GM21447 (cell line): Measurements from ENCODE around the gene PCED1A.

Experiments used
- ATAC-seq: cut with Tn5 transposase; IDR thresholded peaks from one replicate; pipeline ENCODE4 v1.9.1; 2021; ENCODE audit not compliant: unreplicated experiment

PCED1A gene

GRCh38 chr20:2866236-2866635 lies 25.8 kb upstream of the PCED1A start:
- no peak for ATAC-seq

DNA sequence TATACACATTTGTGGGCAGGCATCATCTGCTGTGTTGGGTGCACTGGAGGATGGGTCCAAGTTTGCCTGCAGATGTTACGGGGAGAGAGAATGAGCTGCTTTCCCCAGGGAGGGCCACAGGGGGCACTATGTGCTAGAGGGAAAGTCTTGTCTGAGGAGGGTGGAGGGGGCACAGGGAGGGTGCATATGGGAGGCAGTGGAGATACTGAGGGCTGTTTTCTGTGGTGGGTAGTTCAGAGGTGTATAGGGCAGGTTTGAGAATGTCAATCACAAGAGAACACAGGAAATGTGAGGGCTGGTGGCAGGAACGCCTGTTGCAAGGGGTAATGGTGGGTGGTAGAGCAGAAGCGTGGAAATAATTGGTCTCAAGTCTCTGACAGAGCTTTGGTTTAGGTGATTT lies 25.2 kb upstream of the PCED1A start:
- no peak for ATAC-seq

- no peak for ATAC-seq
Measured at GRCh38 chr20:2865101-2865500, 24.6 kb upstream of the PCED1A start.

- no peak for ATAC-seq
Measured at GRCh38 chr20:2864626-2865025, 24.2 kb upstream of the PCED1A start.

DNA sequence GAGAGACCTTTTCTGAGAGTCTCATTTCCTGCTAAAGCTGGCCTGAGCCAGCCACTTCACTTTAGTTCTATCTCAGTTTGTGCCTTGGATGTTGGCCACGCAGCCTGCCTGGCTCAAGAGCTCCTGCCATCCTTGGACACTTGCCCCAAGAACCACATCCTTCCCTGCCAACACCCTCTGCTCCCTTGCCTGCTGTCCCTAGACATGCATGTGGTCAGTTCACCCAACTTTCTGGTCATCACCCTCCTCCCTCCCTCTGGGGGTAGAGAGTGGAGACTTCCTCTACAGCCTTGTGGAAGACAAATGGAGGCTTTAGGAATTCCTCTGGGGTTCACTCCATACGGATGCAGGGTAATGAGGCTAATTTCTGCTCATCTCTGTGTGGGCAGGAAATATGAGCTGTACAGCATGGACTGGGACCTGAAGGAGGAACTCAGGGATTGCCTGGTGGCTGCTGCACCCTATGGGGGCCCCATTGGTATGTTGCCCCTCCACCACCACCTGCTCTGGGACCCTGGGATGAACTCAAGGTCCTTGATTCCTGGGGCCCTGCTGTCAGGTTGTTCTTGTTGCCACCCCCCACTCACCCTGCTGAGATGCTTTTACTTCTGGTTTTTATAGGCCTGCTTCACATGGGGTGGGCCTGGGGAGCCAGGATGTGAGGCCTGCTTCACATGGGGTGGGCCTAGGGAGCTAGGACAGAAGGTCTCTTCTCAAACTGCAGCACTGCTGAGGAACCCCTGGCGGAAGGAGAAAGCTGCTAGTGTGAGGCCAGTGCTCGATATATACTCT lies 19.1 kb upstream of the PCED1A start:
- ATAC-seq = no peak

DNA sequence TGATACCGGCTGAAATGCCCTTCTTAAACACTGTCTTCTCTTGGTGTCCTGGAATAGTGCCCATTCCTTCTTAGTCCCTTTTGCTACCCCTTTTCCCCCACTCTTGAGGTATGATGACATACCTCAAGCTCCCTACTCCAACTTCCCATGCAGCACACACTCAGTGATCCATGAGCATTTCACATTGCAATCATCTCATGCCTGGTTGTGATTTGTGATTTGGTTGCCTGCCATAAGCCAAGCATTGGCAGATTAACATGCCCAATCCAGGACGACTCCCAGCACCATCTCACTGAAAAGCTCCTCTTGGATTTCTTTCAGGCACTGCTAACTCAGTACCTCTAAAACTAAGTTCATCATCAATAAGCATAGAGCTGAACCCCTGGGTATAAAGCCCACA lies 18.1 kb upstream of the PCED1A start:
- no peak for ATAC-seq

DNA sequence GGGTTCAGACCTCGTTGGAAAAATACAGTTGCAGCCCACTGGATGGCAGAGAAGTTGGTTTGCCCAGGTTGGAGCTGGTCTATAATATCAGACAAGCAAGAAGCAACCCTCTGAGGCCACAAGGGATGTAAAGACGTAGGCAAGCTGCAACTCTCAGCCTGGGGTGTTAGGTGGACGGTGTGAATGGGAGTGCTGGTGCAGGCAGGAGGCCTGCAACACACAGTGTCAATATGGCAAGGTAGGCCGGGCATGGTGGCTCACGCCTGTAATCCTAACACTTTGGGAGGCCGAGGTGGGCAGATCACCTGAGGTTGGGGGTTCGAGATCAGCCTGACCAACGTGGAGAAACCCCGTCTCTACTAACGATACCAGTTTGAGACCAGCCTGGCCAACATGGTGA lies 10.6 kb upstream of the PCED1A start:
- no peak for ATAC-seq

DNA sequence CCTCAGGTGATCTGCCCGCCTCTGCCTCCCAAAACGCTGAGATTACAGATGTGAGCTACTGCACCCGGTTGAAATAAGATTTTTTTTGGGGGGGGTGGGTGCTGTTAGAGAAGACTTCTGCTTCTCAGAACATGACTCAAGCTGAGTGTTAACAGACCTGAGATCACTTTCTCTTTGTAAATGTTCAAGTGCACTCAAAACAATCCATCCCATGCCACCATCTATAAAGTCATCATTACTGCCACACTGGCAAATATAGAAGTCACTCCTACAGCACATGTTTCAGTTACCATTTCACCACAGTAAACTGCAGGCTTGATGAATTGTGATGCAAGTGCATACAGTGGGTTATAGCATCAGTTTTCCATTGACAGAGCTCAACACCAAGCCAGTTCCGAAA lies 9.1 kb upstream of the PCED1A start:
- no peak for ATAC-seq

DNA sequence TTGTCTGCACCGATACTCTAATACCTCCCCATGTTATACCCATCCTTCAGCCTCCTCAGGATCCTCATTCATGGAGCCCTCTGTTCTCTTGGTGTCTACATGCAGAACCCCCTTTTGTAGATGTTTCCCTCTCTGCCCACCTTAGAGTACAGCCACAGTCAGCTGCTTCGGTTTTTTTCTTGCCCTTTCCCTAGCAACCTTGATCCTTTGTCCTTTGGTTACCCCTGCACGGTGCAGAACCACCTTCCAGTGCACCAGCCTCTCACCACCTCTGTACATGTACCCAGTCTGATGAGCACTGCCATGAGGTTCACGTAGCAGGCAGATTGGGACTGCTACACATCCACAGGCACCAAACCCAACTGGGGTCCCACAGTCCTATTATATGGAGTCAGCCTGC lies 7.3 kb upstream of the PCED1A start:
- ATAC-seq = no peak

GRCh38 chr20:2846698-2847097 lies 6.2 kb upstream of the PCED1A start:
- no peak for ATAC-seq

DNA sequence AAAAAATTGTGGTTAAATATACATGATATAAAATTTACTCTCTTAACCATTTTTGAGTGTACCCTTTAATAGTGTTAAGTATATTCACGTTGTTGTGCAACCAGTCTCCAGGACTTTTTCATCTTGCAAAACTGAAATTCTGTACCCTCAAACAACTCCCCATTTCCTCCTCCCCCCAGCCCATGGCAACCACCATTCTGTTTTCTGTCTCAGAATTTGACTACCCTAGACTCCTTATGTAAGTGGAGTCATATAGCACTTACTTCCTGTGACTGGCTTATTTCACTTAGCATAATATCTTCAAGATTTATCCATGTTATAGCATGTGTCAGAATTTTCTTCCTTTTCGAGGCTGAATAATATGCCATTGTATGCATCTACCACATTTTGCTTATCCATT lies 5.2 kb upstream of the PCED1A start:
- no peak for ATAC-seq

DNA sequence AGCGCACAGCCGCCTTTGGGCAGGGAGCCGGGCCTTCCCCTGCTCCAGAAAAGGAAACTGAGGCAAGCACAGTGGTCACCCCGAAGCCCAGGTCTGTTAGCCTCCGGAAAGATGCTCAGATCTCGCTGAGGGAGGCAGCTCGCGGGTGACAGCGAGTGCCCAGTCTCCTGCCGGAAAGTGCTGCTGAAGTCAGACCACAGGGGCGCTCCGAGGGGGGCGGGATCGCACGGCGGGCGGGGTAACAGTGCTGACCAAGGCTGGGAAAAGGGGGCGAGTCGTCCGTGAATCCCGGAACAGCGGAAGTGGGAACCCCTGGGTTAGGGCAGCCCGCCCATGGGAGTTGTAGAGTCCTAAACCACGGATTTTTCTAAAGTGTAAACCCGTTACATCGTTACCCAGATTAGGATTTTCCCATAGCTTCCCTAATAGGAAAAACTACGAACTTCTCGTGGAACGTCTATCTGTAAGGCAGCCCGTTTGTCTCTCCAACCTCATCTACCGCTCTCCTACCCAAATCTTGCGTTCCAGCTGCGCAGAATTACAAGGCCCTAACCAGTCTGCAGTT lies 594 bp upstream of the PCED1A start:
- ATAC-seq = peak; percentile 45

GRCh38 chr20:2839732-2840137 lies 720 bp downstream of the PCED1A start:
- ATAC-seq = no peak

DNA sequence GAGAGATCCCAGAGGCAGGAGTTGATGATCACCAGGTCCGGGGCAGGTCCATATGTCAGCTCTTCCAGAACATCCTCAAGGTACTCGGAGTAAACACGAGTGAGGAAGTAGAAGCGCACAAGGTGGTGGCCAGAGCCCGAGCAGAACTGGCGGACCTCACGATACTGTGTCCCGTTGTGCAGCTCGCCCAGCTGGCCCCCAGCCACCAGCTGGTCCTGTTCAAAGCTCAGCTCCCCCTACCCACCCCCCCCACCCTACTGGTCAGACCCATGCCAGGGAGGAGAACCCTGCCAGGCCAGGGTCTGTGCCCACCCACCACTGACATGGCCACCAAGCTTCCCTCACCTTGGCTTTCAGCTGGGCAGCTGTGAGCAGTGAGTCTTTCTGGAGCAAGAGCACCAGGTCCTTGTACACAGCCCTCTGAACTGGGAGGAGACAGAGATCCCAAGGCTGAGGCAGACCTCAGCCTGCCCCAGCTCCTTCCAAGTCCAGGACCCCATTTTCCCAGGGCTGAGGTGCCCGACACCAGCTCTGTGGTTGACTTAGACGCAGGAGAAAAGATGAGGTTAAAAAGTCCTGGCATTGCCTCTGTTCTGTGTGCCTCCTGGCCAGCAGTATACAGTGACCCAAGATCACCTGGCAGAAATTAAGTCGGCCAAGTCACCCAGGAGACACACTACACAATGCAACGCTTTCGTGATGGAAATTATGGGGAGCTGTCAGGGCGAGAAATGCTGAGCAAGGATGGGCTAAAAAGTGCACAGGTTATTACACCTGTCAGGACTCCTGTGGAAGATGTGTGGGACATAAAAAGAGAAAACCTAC lies 1.4 kb downstream of the PCED1A start:
- ATAC-seq = no peak

DNA sequence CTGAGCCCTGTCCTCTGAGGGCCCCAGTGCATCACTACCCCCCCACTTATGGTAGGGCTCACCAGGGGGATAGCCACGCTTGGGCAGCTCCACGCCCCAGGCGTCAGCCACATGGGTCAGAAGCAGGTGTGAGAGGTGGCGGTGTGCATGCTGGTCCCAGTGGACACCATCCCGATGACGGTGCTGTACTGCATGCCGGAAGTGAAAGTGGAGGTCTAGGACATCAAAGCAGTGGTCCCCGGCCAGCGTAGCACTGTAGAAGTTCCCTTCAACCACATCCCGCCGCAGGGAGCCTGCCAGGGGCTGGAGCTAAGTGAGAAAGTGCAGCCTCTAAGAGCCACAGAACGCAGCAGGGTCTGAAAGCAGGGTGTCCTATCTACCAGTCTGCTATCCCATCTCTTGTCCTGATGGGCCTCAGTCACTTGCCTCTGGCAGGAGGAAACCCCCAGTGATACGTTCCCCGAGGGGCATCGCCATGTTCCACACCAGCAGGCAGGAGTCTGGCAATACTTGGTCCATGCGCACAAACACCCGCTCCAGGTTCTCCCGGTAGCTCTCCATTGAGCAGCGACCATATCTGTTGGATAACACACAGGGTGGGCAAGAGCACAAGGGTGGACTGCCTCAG lies 2.2 kb downstream of the PCED1A start:
- no peak for ATAC-seq

GRCh38 chr20:2837221-2837960 lies 3.1 kb downstream of the PCED1A start:
- ATAC-seq = no peak

DNA sequence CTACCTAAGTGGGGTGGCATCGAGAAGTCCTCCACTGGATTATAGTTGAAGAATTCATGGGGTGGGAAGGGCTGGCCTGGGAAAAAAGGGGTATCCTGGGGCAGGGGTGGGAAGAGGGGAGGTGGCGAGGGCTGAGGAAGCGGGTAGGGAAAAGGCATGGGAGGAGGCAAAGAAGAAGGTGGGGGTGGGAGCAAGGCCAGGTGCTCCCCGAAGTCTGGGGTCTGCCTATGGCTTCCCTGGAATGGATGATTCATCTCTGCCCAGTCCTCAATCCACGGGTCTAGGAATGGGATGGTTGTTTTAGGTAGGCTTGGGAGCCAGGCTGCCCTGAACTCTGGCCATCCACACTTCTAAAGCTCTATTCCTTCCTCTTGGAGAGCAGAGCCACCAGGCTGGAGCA lies 4.4 kb downstream of the PCED1A start:
- no peak for ATAC-seq

GRCh38 chr20:2835331-2835796 lies 5.1 kb downstream of the PCED1A start:
- ATAC-seq = no peak

- ATAC-seq = no peak
Measured at GRCh38 chr20:2834401-2835110, 5.9 kb downstream of the PCED1A start.

DNA sequence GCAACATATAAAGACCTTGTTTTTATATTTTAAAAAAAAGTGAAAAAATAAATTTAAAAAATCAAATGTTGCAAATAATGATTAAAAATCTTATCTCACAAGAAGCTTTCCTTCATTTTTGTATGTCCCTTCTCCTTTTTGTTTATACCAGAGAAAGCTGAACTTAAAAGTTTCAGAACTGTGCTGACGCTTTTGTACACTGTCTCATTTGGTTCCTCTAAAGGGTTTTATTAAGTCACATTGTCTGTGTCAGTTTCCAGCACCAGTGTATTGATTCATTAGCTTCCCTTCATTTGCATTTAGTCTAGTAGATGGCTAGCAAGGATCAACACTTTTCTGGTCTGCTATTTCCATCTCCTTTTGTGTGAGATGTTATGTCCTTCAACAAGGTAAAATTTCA lies 6.7 kb downstream of the PCED1A start:
- ATAC-seq = no peak
